Esophagus squamous epithelium (tissue), 5 donors: ENCODE data around the gene KCNIP2. TPM values are rescaled to one million over a fixed set of nuclear protein-coding genes. Genes with fewer than 3 reads are reported as not detected.

ENCODE experiments used
- DNase-seq: peaks from one replicate; lab custom pipeline; 2025; lab: John Stamatoyannopoulos, UW
- H3K27ac ChIP-seq, 4 donors: fragments of 200-600 bp; sonication (generic); one replicate each; pipeline ENCODE4 v1.5.1; 2016 to 2019; ENCODE audit warnings: mild to moderate bottlenecking in 1 of 4
- H3K27me3 ChIP-seq, 4 donors: fragments of 200-600 bp; sonication (generic); 1 replicate in 3 of 4; 2 replicates in 1 of 4; pipeline versions ENCODE4 v1.5.1 to v1.6.0; 2017 to 2021; ENCODE audit warnings: antibody characterized with exemption in 1 of 4
- H3K36me3 ChIP-seq, 3 donors: fragments of 200-600 bp; sonication (generic); one replicate each; pipeline ENCODE4 v1.5.1; 2016 to 2019
- H3K4me1 ChIP-seq, 3 donors: fragments of 200-600 bp; sonication (generic); one replicate each; pipeline ENCODE4 v1.5.1; 2017 to 2019
- H3K4me3 ChIP-seq, 4 donors: fragments of 200-600 bp; sonication (generic); 1 replicate in 3 of 4; 2 replicates in 1 of 4; pipeline ENCODE4 v1.5.1; 2016 to 2019; ENCODE audit warnings: mild to moderate bottlenecking in 2 of 4, moderate library complexity in 1 of 4
- H3K9me3 ChIP-seq, 3 donors: fragments of 200-600 bp; sonication (generic); one replicate each; pipeline ENCODE4 v1.5.1; 2016 to 2019
- POLR2A ChIP-seq, 4 donors: fragments of 450-650 bp; IDR thresholded peaks; one replicate each; pipeline ENCODE4 v1.6.1; 2017; ENCODE audit warnings: antibody characterized with exemption in 4 of 4, mild to moderate bottlenecking in 4 of 4, moderate library complexity in 3 of 4
- WGBS, 2 donors: methylation state at CpG; one replicate each; pipeline ENCODE4 v1.1.5; 2018; 5-methylcytosine and 5-hydroxymethylcytosine counted together
- intact Hi-C: fragments of 100-400 bp; cut with DNase I; formaldehyde crosslinking; loops from one replicate; pipeline ENCODE4 v1.15.0; 2022
- total RNA-seq, 4 donors: library from RNA; depleted of rRNA; stranded (reverse); fragments of >200 nt; gene quantifications; one replicate each; pipeline ENCODE4 v1.1.0, GENCODE V29; 2016
- TF ChIP-seq, protein P1 (sequence below), 6 experiments: fragments of 450-650 bp in 4 of 6; fragments of 200-600 bp in 2 of 6; sonication (generic) in 2 of 6; IDR thresholded peaks; one replicate each; pipeline ENCODE4 v1.5.1; 2016 to 2019; ENCODE audit warnings: antibody characterized with exemption in 6 of 6, mild to moderate bottlenecking in 4 of 6, moderate library complexity in 4 of 6
- donor health status: DM: yes; HTN: yes; CAD: no.

Gene KCNIP2
- total RNA-seq, 4 donors from 2014 or later: 1.2 to 1.5 TPM; not detected in 2

DNA sequence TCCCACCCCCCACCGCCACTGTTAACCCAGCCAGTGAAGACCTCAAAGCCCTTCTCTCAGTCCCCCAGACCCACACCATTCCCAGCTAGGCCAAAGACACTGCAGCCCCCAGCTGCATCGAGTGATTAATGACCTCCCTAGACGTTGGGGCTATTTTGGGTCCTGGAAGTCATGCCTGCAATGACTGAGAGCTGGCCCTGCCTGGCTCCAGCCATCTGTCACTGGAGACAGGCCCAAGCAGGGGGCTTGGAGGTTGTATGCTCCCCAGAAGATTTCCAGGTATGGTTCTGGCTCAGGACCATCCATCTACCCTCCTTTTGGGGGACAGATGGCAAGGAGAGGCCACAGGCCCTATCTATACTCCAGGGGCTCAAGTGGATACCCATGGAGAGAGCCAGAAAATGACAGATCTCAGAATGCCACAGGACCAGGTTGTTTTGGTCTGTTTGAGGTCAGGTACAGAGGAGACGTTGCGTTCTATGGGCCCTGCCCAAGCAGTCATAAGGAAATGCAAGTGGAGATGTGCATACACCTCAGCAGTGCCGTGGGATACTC is 5.1 kb downstream of the KCNIP2 start:
- no peaks in the 10 kb centered on the region for H3K36me3 ChIP-seq
- intact Hi-C loops: no loop called here
- no peaks in the 10 kb centered on the region for H3K27me3 ChIP-seq
- DNase-seq: no peak
- H3K9me3 ChIP-seq: no peaks in the 10 kb centered on the region
- 89 to 95% methylated on average over 4 of the region's 6 CpGs for WGBS, 2 donors
- H3K4me1 ChIP-seq: peaks cover 20 to 54% (median 23%) of the 10 kb centered on the region in 3 donors
- TF ChIP-seq, protein P1, sequence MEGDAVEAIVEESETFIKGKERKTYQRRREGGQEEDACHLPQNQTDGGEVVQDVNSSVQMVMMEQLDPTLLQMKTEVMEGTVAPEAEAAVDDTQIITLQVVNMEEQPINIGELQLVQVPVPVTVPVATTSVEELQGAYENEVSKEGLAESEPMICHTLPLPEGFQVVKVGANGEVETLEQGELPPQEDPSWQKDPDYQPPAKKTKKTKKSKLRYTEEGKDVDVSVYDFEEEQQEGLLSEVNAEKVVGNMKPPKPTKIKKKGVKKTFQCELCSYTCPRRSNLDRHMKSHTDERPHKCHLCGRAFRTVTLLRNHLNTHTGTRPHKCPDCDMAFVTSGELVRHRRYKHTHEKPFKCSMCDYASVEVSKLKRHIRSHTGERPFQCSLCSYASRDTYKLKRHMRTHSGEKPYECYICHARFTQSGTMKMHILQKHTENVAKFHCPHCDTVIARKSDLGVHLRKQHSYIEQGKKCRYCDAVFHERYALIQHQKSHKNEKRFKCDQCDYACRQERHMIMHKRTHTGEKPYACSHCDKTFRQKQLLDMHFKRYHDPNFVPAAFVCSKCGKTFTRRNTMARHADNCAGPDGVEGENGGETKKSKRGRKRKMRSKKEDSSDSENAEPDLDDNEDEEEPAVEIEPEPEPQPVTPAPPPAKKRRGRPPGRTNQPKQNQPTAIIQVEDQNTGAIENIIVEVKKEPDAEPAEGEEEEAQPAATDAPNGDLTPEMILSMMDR (IDR thresholded peaks at IDR 0.05): no peak
- TF ChIP-seq POLR2A (IDR thresholded peaks at IDR 0.05): no peak
- no peak overlapping the region for H3K4me3 ChIP-seq
- no peak overlapping the region for H3K27ac ChIP-seq

GRCh38 chr10:101837748-101838147 is 5.9 kb downstream of the KCNIP2 start:
- H3K27me3 ChIP-seq: no peaks in the 10 kb centered on the region
- 83 to 85% methylated on average over 2 of the region's 2 CpGs for WGBS, 2 donors
- H3K9me3 ChIP-seq: no peaks in the 10 kb centered on the region
- no peak overlapping the region for H3K27ac ChIP-seq
- no peaks in the 10 kb centered on the region for H3K36me3 ChIP-seq
- TF ChIP-seq POLR2A (IDR thresholded peaks at IDR 0.05): no peak
- TF ChIP-seq, protein P1 (IDR thresholded peaks at IDR 0.05): no peak
- DNase-seq: no peak
- intact Hi-C loops: no loop called here
- no peak overlapping the region for H3K4me3 ChIP-seq
- peaks cover 18 to 51% (median 23%) of the 10 kb centered on the region in 3 donors for H3K4me1 ChIP-seq

- no peaks in the 10 kb centered on the region for H3K9me3 ChIP-seq
- WGBS, 2 donors: 89 to 100% methylated on average over 1 to 4 of the region's 4 CpGs
- peaks cover 15 to 51% (median 21%) of the 10 kb centered on the region in 3 donors for H3K4me1 ChIP-seq
- H3K4me3 ChIP-seq: no peak overlapping the region
- H3K27ac ChIP-seq: no peak overlapping the region
- H3K27me3 ChIP-seq: no peaks in the 10 kb centered on the region
- DNase-seq: no peak
- no peak for TF ChIP-seq POLR2A (IDR thresholded peaks at IDR 0.05)
- TF ChIP-seq, protein P1 (IDR thresholded peaks at IDR 0.05): no peak
- no peaks in the 10 kb centered on the region for H3K36me3 ChIP-seq
- intact Hi-C loops: no loop called here
Observed at GRCh38 chr10:101835362-101835761, 8.2 kb downstream of the KCNIP2 start.

- intact Hi-C loops: no loop called here
- Histone ChIP-seq H3K9me3 (no peaks in the 10 kb centered on the region), H3K36me3 (no peaks in the 10 kb centered on the region), H3K4me1 (peaks cover 13 to 51% (median 16%) of the 10 kb centered on the region in 3 donors), H3K4me3 (no peak overlapping the region), H3K27ac (no peak overlapping the region), H3K27me3 (no peaks in the 10 kb centered on the region)
- DNase-seq: no peak
- 56 to 58% methylated on average over 6 to 8 of the region's 8 CpGs for WGBS, 2 donors
- TF ChIP-seq POLR2A (IDR thresholded peaks at IDR 0.05): no peak
- TF ChIP-seq, protein P1 (IDR thresholded peaks at IDR 0.05): no peak
Observed at GRCh38 chr10:101834341-101834740, 9.3 kb downstream of the KCNIP2 start.

DNA sequence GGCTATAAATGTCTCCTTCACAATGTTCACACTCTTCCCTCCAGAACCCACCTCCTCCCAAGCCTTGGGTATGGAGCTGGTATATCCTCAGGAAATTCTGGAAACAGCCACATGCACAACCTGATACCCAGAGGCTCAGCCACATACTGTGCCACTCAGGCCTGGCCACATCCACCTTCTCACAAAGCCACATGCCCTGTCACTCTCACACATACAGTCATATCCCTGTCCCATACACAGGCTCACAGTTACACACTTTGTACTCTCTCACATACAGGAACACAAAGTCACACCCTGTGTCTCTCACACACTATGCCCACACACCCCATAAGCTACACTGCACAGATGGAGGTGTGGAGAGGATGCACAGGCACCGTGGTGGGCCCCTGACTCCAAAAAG is 10.1 kb downstream of the KCNIP2 start:
- 83 to 88% methylated on average over 1 of the region's 1 CpG for WGBS, 2 donors

More for the DNA sequence above, 10.1 kb downstream of the KCNIP2 start:
- peaks cover 16 to 56% (median 18%) of the 10 kb centered on the region in 3 donors for H3K4me1 ChIP-seq
- H3K27me3 ChIP-seq: no peaks in the 10 kb centered on the region
- TF ChIP-seq, protein P1 (IDR thresholded peaks at IDR 0.05): no peak
- no peak for TF ChIP-seq POLR2A (IDR thresholded peaks at IDR 0.05)
- DNase-seq: no peak
- no peaks in the 10 kb centered on the region for H3K36me3 ChIP-seq
- H3K4me3 ChIP-seq: no peak overlapping the region
- H3K9me3 ChIP-seq: no peaks in the 10 kb centered on the region
- intact Hi-C loops: no loop called here
- H3K27ac ChIP-seq: no peak overlapping the region
